Measurements from ENCODE around the gene KCNE3. TPM values are rescaled to one million over a fixed set of nuclear protein-coding genes. Genes with fewer than 3 reads are reported as not detected.

KCNE3 gene
- total RNA-seq, 1 experiment from 2014 or later, result 0.73 TPM

GRCh38 chr11:74427384-74427886, 39.9 kb downstream of the KCNE3 start:
- ATAC-seq, result no peak

GRCh38 chr11:74425100-74425499, 42.2 kb downstream of the KCNE3 start:
- Histone ChIP-seq H3K79me2 (ENCODE audit: low read length) (no peaks in the 10 kb centered on the region), H3K36me3 (ENCODE audit: low read depth, low read length) (no peaks in the 10 kb centered on the region), H3K9ac (ENCODE audit: low read length) (no peak overlapping the region), H3K9me3 (ENCODE audit: low read length) (no peaks in the 10 kb centered on the region), H3K4me1 (ENCODE audit: insufficient read depth, low read length) (no peaks in the 10 kb centered on the region), H3K27ac (ENCODE audit: low read length) (no peak overlapping the region), H4K20me1 (ENCODE audit: low read length) (no peaks in the 10 kb centered on the region), H2AFZ (ENCODE audit: low read length) (no peak overlapping the region), H3K4me3 (ENCODE audit: low read length) (no peak overlapping the region), H3K4me2 (ENCODE audit: low read length) (no peak overlapping the region), H3F3A (ENCODE audit: low read length, unreplicated experiment) (no peaks in the 10 kb centered on the region), H3K9me2 (replicated peaks; ENCODE audit: low read length) (no peaks in the 10 kb centered on the region), H3K27me3 (ENCODE audit: low read length) (no peaks in the 10 kb centered on the region)
- ATAC-seq (no peak), DNase-seq (no peak)
- POLR2A ChIA-PET (ENCODE audit: unreplicated experiment), result interaction anchor here (0.7 kb wide), 1 partner anchor 646 kb away, joined by 3 read pairs; no protein-coding TSS in a partner anchor
- intact Hi-C loops (cut with micrococcal nuclease), result no loop called here
- CTCF ChIA-PET, result no interaction called here
- TF ChIP-seq EZH2 (IDR thresholded peaks at IDR 0.05; ENCODE audit: low read length, unreplicated experiment) (no peak), EZH2phosphoT487 (IDR thresholded peaks at IDR 0.05; ENCODE audit: borderline replicate concordance, low read length) (no peak), CTCF (conservative IDR thresholded peaks at IDR 0.05; ENCODE audit: low read depth, low read length) (no peak)
- no TSS peak for BruUV-seq (replicated peaks)

More at GRCh38 chr11:74427384-74427886, 39.9 kb downstream of the KCNE3 start:
- H3K27me3 ChIP-seq (ENCODE audit: low read length), result no peaks in the 10 kb centered on the region
- no peak overlapping the region for H2AFZ ChIP-seq (ENCODE audit: low read length)
- H3K4me2 ChIP-seq (ENCODE audit: low read length), result no peak overlapping the region
- ChIA-PET CTCF (no interaction called here), POLR2A (ENCODE audit: unreplicated experiment) (interaction anchor here (0.7 kb wide), 1 partner anchor 17 kb away, joined by 5 read pairs; no protein-coding TSS in a partner anchor)
- no peak overlapping the region for H3K27ac ChIP-seq (ENCODE audit: low read length)
- no peak overlapping the region for H3K9ac ChIP-seq (ENCODE audit: low read length)
- H4K20me1 ChIP-seq (ENCODE audit: low read length), result no peaks in the 10 kb centered on the region
- H3K4me3 ChIP-seq (ENCODE audit: low read length), result no peak overlapping the region
- no TSS peak for BruUV-seq (replicated peaks)
- DNase-seq, result no peak
- TF ChIP-seq CTCF (conservative IDR thresholded peaks at IDR 0.05; ENCODE audit: low read depth, low read length) (no peak), EZH2 (IDR thresholded peaks at IDR 0.05; ENCODE audit: low read length, unreplicated experiment) (no peak), EZH2phosphoT487 (IDR thresholded peaks at IDR 0.05; ENCODE audit: borderline replicate concordance, low read length) (no peak)
- no peaks in the 10 kb centered on the region for H3K36me3 ChIP-seq (ENCODE audit: low read depth, low read length)
- H3K79me2 ChIP-seq (ENCODE audit: low read length), result no peaks in the 10 kb centered on the region
- intact Hi-C loops (cut with micrococcal nuclease), result no loop called here
- no peaks in the 10 kb centered on the region for H3K9me3 ChIP-seq (ENCODE audit: low read length)
- no peaks in the 10 kb centered on the region for H3F3A ChIP-seq (ENCODE audit: low read length, unreplicated experiment)
- H3K4me1 ChIP-seq (ENCODE audit: insufficient read depth, low read length), result no peaks in the 10 kb centered on the region
- no peaks in the 10 kb centered on the region for H3K9me2 ChIP-seq (replicated peaks; ENCODE audit: low read length)

GRCh38 chr11:74418509-74418895, 48.8 kb downstream of the KCNE3 start:
- ATAC-seq (peak; percentile 92), DNase-seq (peak; percentile 93)
- no TSS peak for BruUV-seq (replicated peaks)
- Histone ChIP-seq H2AFZ (ENCODE audit: low read length) (peak overlapping the region; percentile 13; the same call in 1 of the 2 replicates), H3K79me2 (ENCODE audit: low read length) (no peaks in the 10 kb centered on the region), H3K4me2 (ENCODE audit: low read length) (peak overlapping the region; percentile 70), H3K4me3 (ENCODE audit: low read length) (peak overlapping the region; percentile 19; the same call in 1 of the 2 replicates), H3F3A (ENCODE audit: low read length, unreplicated experiment) (peaks cover 11% of the 10 kb centered on the region), H3K36me3 (ENCODE audit: low read depth, low read length) (no peaks in the 10 kb centered on the region), H3K27ac (ENCODE audit: low read length) (peak overlapping the region; percentile 90), H3K4me1 (ENCODE audit: insufficient read depth, low read length) (peaks cover 37% of the 10 kb centered on the region), H3K27me3 (ENCODE audit: low read length) (no peaks in the 10 kb centered on the region), H3K9ac (ENCODE audit: low read length) (peak overlapping the region; percentile 73), H3K9me3 (ENCODE audit: low read length) (no peaks in the 10 kb centered on the region), H4K20me1 (ENCODE audit: low read length) (no peaks in the 10 kb centered on the region), H3K9me2 (replicated peaks; ENCODE audit: low read length) (no peaks in the 10 kb centered on the region)
- CTCF ChIA-PET, result no interaction called here
- intact Hi-C loops (cut with micrococcal nuclease), result loop anchor here (1.0 to 2.0 kb wide), 2 partner anchors 20 to 24 kb away; partner anchors contain the start of gene PGM2L1
- TF ChIP-seq CTCF (conservative IDR thresholded peaks at IDR 0.05; ENCODE audit: low read depth, low read length) (no peak), EZH2 (IDR thresholded peaks at IDR 0.05; ENCODE audit: low read length, unreplicated experiment) (no peak), EZH2phosphoT487 (IDR thresholded peaks at IDR 0.05; ENCODE audit: borderline replicate concordance, low read length) (no peak)
- POLR2A ChIA-PET (ENCODE audit: unreplicated experiment), result no interaction called here
